Measurements from ENCODE around the gene LRIT3. TPM values are rescaled to one million over a fixed set of nuclear protein-coding genes. Genes with fewer than 3 reads are reported as not detected.

The LRIT3 gene
- total and polyA plus RNA-seq, 2 of the 8 experiments (the other 6 are each of a cell fraction or from before 2014, with no cell fraction given): 0.11 TPM; not detected in 1

DNA sequence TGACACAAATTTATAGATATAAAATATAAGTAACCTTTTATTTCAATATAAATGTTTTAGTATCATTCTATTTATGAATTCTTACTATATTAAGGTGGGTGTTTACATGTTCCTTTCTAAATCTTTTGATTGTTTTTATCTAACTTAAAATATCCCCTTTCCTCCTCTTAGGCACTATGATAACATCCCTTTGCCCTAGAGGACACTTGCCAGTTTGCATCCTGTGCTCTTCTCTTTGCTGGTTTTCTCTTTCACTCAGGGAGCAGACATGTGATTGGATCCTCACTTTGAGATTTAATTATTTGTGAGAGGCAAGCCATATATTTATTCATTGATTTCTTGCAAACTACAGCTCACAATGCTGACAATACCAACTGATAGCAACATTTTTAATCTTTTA is 16.2 kb downstream of the LRIT3 start:
- DNase-seq (ENCODE audit: low read depth in 1 of 2, low spot score in 2 of 2): no peak
- no peak for FAIRE-seq
- H3K27ac ChIP-seq (ENCODE audit: low read depth, low read length): no peak overlapping the region
- H4K20me1 ChIP-seq (replicated peaks in 1 of 2; ENCODE audit: control insufficient read depth in 1 of 2, insufficient read depth in 2 of 2, low read length in 2 of 2): no peaks in the 10 kb centered on the region
- H2BK20ac ChIP-seq (ENCODE audit: low read length): no peak overlapping the region
- no peaks in the 10 kb centered on the region for H3K79me2 ChIP-seq (ENCODE audit: control insufficient read depth in 1 of 2, insufficient read depth in 2 of 2, low read length in 2 of 2)
- no peaks in the 10 kb centered on the region for H3K9me3 ChIP-seq (ENCODE audit: insufficient read depth in 2 of 2, low read depth in 1 of 2, low read length in 1 of 2)
- no peak overlapping the region for H4K91ac ChIP-seq (replicated peaks; ENCODE audit: insufficient read length, low read length)
- no peak overlapping the region for H4K5ac ChIP-seq (ENCODE audit: insufficient read length, low read depth, low read length)
- H3K4me2 ChIP-seq (ENCODE audit: insufficient read depth in 1 of 2, low read depth in 2 of 2, low read length in 2 of 2): no peak overlapping the region
- no peak overlapping the region for H2BK5ac ChIP-seq (ENCODE audit: low read depth, low read length)
- H2BK15ac ChIP-seq (ENCODE audit: low read length): no peak overlapping the region
- H3K23ac ChIP-seq (ENCODE audit: insufficient read length): no peak overlapping the region
- CTCF ChIA-PET (ENCODE audit: partially characterized antibody): interaction anchor here (1.4 to 2.3 kb wide), 3 partner anchors 10 to 17 kb away, joined by 5 to 7 read pairs (median 6); no protein-coding TSS in a partner anchor
- H3K4ac ChIP-seq (replicated peaks; ENCODE audit: insufficient read length, low read depth, low read length): no peak overlapping the region
- no peak overlapping the region for H3K9ac ChIP-seq (replicated peaks in 1 of 4; ENCODE audit: extremely low read depth in 1 of 4, low read depth in 3 of 4, low read length in 3 of 4)
- no peak overlapping the region for H2AFZ ChIP-seq (ENCODE audit: low read length)
- H3K79me1 ChIP-seq (ENCODE audit: low read depth, low read length): no peaks in the 10 kb centered on the region
- POLR2A ChIA-PET (ENCODE audit: partially characterized antibody): interaction anchor here (0.5 kb wide), 1 partner anchor 18 kb away, joined by 3 read pairs; no protein-coding TSS in a partner anchor
- TF ChIP-seq POLR2AphosphoS5 (IDR thresholded peaks at IDR 0.05; ENCODE audit: low read depth, low read length): no peak
- TF ChIP-seq, protein P1, sequence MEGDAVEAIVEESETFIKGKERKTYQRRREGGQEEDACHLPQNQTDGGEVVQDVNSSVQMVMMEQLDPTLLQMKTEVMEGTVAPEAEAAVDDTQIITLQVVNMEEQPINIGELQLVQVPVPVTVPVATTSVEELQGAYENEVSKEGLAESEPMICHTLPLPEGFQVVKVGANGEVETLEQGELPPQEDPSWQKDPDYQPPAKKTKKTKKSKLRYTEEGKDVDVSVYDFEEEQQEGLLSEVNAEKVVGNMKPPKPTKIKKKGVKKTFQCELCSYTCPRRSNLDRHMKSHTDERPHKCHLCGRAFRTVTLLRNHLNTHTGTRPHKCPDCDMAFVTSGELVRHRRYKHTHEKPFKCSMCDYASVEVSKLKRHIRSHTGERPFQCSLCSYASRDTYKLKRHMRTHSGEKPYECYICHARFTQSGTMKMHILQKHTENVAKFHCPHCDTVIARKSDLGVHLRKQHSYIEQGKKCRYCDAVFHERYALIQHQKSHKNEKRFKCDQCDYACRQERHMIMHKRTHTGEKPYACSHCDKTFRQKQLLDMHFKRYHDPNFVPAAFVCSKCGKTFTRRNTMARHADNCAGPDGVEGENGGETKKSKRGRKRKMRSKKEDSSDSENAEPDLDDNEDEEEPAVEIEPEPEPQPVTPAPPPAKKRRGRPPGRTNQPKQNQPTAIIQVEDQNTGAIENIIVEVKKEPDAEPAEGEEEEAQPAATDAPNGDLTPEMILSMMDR (IDR thresholded peaks at IDR 0.05; ENCODE audit: control extremely low read depth in 1 of 3, insufficient read depth in 1 of 3, low read depth in 1 of 3, low read length in 3 of 3): peak in 1 of 3 experiments; percentile 37; a peak in 1 of 4 replicates
- no peak overlapping the region for H2AK5ac ChIP-seq (ENCODE audit: low read depth, low read length)
- H4K8ac ChIP-seq (ENCODE audit: extremely low read depth, insufficient read depth, low read length): no peak overlapping the region
- no peak overlapping the region for H3K14ac ChIP-seq (ENCODE audit: insufficient read length)
- H2BK12ac ChIP-seq (ENCODE audit: low read depth, low read length): no peak overlapping the region
- H3K4me3 ChIP-seq (ENCODE audit: extremely low read depth in 1 of 4, insufficient read depth in 2 of 4, low read depth in 3 of 4, low read length in 4 of 4): no peak overlapping the region
- H3K27me3 ChIP-seq (replicated peaks in 1 of 4; ENCODE audit: control insufficient read depth in 3 of 4, extremely low read depth in 1 of 4, insufficient read depth in 3 of 4, low read length in 3 of 4): no peaks in the 10 kb centered on the region
- no peaks in the 10 kb centered on the region for H3K36me3 ChIP-seq (ENCODE audit: control insufficient read depth in 2 of 4, insufficient read depth in 4 of 4, low read length in 3 of 4)
- peaks cover 0 to 3% (median 0%) of the 10 kb centered on the region in 4 experiments; a peak in 1 of 7 replicates for H3K4me1 ChIP-seq (replicated peaks in 1 of 4; ENCODE audit: control insufficient read depth in 3 of 4, insufficient read depth in 4 of 4, low read length in 3 of 4)
- H3K56ac ChIP-seq (replicated peaks; ENCODE audit: insufficient read length, low read depth, low read length): no peak overlapping the region
- H3K18ac ChIP-seq (ENCODE audit: extremely low read depth, low read length): no peak overlapping the region
- no peak overlapping the region for H2BK120ac ChIP-seq (replicated peaks; ENCODE audit: low read depth, low read length)
- H3K23me2 ChIP-seq (ENCODE audit: low read depth, low read length): no peaks in the 10 kb centered on the region

Measured in H1 (cell line).